ENCODE measurements around the gene VENTX.

VENTX gene

DNA sequence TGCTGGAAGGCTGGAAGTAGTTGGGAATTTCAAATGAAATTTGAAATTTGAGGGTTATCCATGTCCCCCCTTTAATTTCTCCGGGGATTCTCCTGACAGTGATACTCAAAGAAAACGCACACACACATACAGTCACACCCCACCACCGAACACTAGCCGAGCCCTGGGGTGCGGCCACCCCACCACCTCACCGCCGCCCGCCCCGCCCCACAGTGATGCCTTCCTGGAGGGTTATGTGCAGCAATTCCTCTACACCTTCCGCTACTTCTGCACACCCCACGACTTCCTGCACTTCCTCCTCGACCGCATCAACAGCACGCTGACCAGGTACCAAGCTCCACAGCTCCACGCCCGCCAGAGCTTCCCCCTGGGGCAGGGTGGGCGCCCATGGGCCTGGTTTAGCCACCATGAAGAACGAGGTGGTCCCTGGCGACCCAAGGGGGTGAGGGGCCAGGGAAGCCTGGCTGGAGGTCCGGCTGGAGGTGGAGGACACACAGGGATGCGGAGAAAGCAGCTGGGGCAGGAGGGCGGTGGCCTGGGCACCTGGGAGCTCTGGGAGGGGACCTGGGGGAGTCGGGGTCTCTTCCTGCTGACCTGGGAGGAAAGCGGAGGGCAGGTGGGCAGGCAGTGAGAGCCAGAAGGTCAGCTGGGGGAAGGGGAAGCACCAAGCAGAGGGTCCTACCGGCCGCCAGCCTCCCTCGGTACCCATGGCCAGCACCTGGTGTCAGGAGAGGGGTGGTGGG is 27.1 kb upstream of the VENTX start:
- no peak for DNase-seq (ENCODE audit: low read depth, low spot score)
- CTCF ChIA-PET: interaction anchor here (0.9 kb wide), 1 partner anchor 91 kb away, joined by 3 read pairs; no protein-coding TSS in a partner anchor
- POLR2A ChIA-PET: no interaction called here

DNA sequence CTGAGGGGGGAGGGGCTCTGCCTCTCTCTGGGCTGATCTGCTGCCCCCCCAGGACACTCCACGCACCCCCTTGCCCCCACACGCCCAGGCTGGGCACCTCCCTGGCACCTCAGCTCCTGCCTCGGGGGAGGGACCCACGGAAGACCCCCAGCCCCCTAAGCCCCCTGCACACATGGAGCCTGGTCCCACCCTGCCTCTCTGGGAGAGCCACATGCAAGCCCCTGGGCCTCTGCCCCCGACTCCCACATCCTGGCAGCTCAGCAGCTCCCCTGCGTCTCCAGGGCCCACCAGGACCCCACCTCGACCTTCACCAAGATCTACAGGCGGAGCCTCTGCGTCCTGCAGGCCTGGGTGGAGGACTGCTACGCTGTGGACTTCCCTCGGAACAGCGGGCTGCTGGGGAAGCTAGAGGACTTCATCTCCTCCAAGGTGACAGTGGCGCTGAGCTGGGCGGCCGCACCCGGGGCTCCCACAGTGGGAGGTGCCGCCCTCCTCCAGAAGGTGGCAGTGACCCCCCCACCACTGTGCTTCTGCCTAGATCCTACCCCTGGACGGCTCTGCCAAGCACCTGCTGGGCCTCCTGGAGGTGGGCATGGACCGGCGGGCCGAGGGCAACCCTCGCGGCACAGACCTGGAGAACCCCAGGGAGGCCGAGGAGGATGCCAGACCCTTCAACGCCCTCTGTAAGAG is 26.4 kb upstream of the VENTX start:
- DNase-seq (ENCODE audit: low read depth, low spot score): no peak
- ChIA-PET CTCF (no interaction called here), POLR2A (no interaction called here)
- no peak overlapping the region for H3K4me3 ChIP-seq (ENCODE audit: low read depth, low read length)
- TF ChIP-seq, protein P1, sequence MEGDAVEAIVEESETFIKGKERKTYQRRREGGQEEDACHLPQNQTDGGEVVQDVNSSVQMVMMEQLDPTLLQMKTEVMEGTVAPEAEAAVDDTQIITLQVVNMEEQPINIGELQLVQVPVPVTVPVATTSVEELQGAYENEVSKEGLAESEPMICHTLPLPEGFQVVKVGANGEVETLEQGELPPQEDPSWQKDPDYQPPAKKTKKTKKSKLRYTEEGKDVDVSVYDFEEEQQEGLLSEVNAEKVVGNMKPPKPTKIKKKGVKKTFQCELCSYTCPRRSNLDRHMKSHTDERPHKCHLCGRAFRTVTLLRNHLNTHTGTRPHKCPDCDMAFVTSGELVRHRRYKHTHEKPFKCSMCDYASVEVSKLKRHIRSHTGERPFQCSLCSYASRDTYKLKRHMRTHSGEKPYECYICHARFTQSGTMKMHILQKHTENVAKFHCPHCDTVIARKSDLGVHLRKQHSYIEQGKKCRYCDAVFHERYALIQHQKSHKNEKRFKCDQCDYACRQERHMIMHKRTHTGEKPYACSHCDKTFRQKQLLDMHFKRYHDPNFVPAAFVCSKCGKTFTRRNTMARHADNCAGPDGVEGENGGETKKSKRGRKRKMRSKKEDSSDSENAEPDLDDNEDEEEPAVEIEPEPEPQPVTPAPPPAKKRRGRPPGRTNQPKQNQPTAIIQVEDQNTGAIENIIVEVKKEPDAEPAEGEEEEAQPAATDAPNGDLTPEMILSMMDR (IDR thresholded peaks at IDR 0.05; ENCODE audit: insufficient read depth, low read length, missing control alignments): no peak

More for the DNA sequence above, 27.1 kb upstream of the VENTX start:
- H3K4me3 ChIP-seq (ENCODE audit: low read depth, low read length): no peak overlapping the region
- TF ChIP-seq, protein P1 (IDR thresholded peaks at IDR 0.05; ENCODE audit: insufficient read depth, low read length, missing control alignments): no peak

DNA sequence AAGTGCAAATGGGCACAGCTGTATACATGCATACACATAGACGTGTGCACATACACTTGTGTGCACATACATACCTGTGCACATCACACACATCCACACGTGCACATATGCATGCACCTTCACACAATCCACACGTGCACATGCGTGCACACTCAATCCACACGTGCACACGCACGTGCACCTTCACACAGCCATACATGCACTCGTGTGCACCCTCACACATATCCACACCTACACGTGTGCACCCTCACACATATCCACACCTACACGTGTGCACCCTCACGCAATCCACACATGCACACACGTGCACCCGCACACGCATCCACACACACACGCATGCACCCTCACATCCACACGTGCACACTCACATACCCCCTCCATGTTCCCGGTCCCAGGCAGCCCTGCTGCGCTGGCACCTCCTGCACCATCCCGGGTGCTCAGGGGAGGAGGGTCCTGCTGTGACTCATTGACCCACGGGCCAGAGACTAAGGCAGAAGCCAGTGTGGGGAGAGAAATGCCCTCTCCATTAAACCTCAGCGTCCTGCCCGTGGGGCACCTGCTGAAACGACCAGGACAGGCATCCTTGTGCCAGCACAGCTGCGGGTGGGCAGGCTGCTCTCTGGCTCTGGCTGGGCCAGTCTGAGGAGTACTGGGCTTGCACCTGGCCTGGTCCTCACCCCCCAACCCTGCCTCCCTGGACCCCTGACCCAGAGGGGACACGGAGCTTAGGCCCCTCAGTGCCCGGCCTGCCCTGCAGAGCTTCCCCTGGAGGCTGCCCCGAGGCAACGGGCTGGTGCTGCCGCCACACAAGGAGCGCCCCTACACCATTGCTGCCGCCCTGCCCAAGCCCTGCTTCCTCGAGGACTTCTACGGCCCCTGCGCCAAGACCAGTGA is 25.4 kb upstream of the VENTX start:
- TF ChIP-seq, protein P1 (IDR thresholded peaks at IDR 0.05; ENCODE audit: insufficient read depth, low read length, missing control alignments): no peak
- H3K4me3 ChIP-seq (ENCODE audit: low read depth, low read length): no peak overlapping the region
- ChIA-PET POLR2A (no interaction called here), CTCF (no interaction called here)
- DNase-seq (ENCODE audit: low read depth, low spot score): no peak

DNA sequence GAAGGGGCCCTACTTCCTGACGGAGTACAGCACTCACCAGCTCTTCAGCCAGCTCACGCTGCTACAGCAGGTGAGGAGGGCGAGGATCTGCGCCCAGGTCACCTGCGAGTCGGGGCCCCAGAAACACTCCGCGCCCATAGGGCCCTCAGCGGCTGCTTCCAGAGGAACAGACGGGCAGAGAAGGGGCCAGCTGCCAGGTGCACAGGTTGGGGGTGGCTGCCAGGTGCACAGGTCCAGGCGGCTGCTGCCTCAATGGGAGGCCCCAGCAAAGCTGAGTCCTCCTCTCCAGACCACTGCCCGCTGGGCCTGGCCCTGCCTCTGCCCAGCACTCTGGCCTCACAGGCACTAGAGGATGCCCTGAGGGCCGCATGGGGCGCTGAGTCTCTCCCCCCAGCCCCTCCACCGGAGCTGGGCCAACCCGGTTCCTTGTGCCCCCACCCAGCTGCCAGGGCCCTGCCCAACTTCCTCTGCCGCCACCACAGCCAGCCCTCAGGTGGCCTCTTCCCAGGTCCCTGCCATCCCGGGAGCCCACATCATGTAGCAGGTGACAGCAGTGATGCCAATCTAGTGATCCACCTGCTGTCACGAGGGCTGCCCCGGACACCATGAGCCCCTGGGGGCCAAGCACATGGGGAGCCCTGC is 24.7 kb upstream of the VENTX start:
- H3K4me3 ChIP-seq (ENCODE audit: low read depth, low read length): no peak overlapping the region
- DNase-seq (ENCODE audit: low read depth, low spot score): no peak
- CTCF ChIA-PET: no interaction called here
- POLR2A ChIA-PET: no interaction called here
- TF ChIP-seq, protein P1 (IDR thresholded peaks at IDR 0.05; ENCODE audit: insufficient read depth, low read length, missing control alignments): no peak

DNA sequence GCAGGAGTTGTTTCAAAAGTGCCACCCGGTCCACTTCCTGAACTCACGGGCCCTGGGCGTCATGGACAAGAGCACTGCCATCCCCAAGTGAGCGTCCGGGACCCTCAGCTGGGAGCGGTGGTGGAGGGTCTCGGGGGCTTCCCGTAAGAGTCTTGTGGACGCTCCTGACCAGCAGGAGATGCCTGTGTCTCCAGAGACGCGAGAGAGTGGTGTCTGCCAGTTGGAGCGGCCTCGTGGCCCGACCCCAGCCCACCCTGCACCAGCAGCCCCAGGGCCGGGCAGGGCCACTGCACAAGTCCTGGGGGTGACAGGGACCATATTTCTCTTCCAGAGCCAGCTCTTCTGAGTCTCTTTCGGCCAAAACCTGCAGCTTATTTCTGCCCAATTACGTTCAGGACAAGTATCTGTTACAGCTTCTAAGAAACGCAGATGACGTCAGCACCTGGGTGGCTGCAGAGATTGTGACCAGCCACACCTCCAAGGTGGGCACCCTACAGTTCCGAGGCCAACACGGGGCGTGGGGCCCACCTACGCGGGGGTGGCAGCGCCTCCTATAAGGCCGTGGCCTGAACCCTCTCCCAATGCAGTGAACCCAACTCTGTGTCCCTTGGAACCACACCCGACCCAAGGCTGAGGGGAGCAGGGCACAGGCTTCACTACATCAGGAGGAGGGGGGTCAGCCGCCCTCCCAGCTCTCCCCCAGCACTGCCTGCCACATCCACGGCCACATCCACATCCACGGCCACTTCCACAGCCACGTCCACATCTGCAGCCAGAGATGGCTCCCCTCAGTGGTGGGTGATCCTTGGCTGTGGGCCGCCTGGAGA is 23.8 kb upstream of the VENTX start:
- CTCF ChIA-PET: no interaction called here
- TF ChIP-seq, protein P1 (IDR thresholded peaks at IDR 0.05; ENCODE audit: insufficient read depth, low read length, missing control alignments): no peak

More for the DNA sequence above, 23.8 kb upstream of the VENTX start:
- POLR2A ChIA-PET: no interaction called here
- DNase-seq (ENCODE audit: low read depth, low spot score): no peak
- H3K4me3 ChIP-seq (ENCODE audit: low read depth, low read length): no peak overlapping the region
